Osteocyte (in vitro differentiated cells): Measurements from ENCODE around the gene PRDM15. TPM values are rescaled to one million over a fixed set of nuclear protein-coding genes. Genes with fewer than 3 reads are reported as not detected.

Experiments
- DNase-seq: peaks from one replicate; pipeline ENCODE4 v3.0.0; 2021; ENCODE audit warnings: mixed read lengths; ENCODE audit not compliant: unreplicated experiment; ENCODE audit errors: extremely low spot score
- H3K27ac Mint-ChIP-seq: one replicate; pipeline ENCODE4 v1.8.0; 2021; ENCODE audit warnings: mild to moderate bottlenecking, mixed read lengths; ENCODE audit not compliant: unreplicated experiment
- H3K27me3 Mint-ChIP-seq: one replicate; pipeline ENCODE4 v1.8.0; 2021; ENCODE audit warnings: mixed read lengths; ENCODE audit not compliant: unreplicated experiment
- H3K36me3 Mint-ChIP-seq: one replicate; pipeline ENCODE4 v1.8.0; 2021; ENCODE audit warnings: mixed read lengths; ENCODE audit not compliant: unreplicated experiment
- H3K4me1 Mint-ChIP-seq: one replicate; pipeline ENCODE4 v1.8.0; 2021; ENCODE audit warnings: mixed read lengths; ENCODE audit not compliant: unreplicated experiment
- H3K4me3 Mint-ChIP-seq: one replicate; pipeline ENCODE4 v1.8.0; 2021; ENCODE audit warnings: mild to moderate bottlenecking, moderate library complexity, mixed read lengths; ENCODE audit not compliant: unreplicated experiment
- H3K9me3 Mint-ChIP-seq: one replicate; pipeline ENCODE4 v1.8.0; 2021; ENCODE audit warnings: mixed read lengths; ENCODE audit not compliant: unreplicated experiment
- total RNA-seq: library from RNA; stranded (reverse); gene quantifications from 2 replicates; pipeline ENCODE4 v1.2.1, GENCODE V29; 2021
- TF ChIP-seq, protein P1 (sequence below): fragments of 200-600 bp; sonication (generic); IDR thresholded peaks from 2 replicates; pipeline ENCODE4 v1.5.0; 2021; ENCODE audit warnings: antibody characterized with exemption, mild to moderate bottlenecking, moderate library complexity

The PRDM15 gene
- total RNA-seq, 1 donor from 2014 or later, result 11.4 TPM

GRCh38 chr21:41777951-41778815 is 101.0 kb downstream of the PRDM15 start:
- H3K4me1 Mint-ChIP-seq, result peaks cover 21% of the 10 kb centered on the region
- TF ChIP-seq, protein P1, sequence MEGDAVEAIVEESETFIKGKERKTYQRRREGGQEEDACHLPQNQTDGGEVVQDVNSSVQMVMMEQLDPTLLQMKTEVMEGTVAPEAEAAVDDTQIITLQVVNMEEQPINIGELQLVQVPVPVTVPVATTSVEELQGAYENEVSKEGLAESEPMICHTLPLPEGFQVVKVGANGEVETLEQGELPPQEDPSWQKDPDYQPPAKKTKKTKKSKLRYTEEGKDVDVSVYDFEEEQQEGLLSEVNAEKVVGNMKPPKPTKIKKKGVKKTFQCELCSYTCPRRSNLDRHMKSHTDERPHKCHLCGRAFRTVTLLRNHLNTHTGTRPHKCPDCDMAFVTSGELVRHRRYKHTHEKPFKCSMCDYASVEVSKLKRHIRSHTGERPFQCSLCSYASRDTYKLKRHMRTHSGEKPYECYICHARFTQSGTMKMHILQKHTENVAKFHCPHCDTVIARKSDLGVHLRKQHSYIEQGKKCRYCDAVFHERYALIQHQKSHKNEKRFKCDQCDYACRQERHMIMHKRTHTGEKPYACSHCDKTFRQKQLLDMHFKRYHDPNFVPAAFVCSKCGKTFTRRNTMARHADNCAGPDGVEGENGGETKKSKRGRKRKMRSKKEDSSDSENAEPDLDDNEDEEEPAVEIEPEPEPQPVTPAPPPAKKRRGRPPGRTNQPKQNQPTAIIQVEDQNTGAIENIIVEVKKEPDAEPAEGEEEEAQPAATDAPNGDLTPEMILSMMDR, result peak; percentile 98
- peak; percentile 95 for DNase-seq
- H3K9me3 Mint-ChIP-seq, result no peaks in the 10 kb centered on the region
- no peaks in the 10 kb centered on the region for H3K36me3 Mint-ChIP-seq
- peaks cover 28% of the 10 kb centered on the region for H3K27me3 Mint-ChIP-seq
- H3K27ac Mint-ChIP-seq, result no peak overlapping the region
- H3K4me3 Mint-ChIP-seq, result no peak overlapping the region

GRCh38 chr21:41776778-41777177 is 102.4 kb downstream of the PRDM15 start:
- no peaks in the 10 kb centered on the region for H3K9me3 Mint-ChIP-seq
- peaks cover 28% of the 10 kb centered on the region for H3K27me3 Mint-ChIP-seq
- TF ChIP-seq, protein P1, result no peak
- no peak overlapping the region for H3K27ac Mint-ChIP-seq
- DNase-seq, result no peak
- H3K36me3 Mint-ChIP-seq, result no peaks in the 10 kb centered on the region
- H3K4me1 Mint-ChIP-seq, result peaks cover 21% of the 10 kb centered on the region
- no peak overlapping the region for H3K4me3 Mint-ChIP-seq

DNA sequence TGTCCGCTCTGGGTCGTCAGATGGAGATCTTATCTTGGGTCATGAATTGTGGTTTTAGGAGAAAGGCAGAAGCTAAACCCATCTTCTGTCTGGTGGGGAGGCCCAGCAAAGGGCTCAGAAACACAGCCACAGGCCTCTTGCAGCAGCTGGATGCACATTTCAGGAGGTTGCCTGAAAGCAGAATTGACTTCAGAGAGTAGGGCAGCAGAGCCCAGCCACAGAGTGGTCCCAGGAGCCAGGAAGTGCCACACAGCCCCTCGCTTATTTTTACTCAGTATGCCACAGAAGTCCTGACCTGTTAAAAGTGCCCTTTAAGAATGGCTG is 104.0 kb downstream of the PRDM15 start:
- no peaks in the 10 kb centered on the region for H3K9me3 Mint-ChIP-seq
- no peak overlapping the region for H3K27ac Mint-ChIP-seq
- no peak overlapping the region for H3K4me3 Mint-ChIP-seq
- H3K4me1 Mint-ChIP-seq, result peaks cover 18% of the 10 kb centered on the region
- no peaks in the 10 kb centered on the region for H3K36me3 Mint-ChIP-seq
- TF ChIP-seq, protein P1, result no peak
- DNase-seq, result no peak
- peaks cover 14% of the 10 kb centered on the region for H3K27me3 Mint-ChIP-seq

DNA sequence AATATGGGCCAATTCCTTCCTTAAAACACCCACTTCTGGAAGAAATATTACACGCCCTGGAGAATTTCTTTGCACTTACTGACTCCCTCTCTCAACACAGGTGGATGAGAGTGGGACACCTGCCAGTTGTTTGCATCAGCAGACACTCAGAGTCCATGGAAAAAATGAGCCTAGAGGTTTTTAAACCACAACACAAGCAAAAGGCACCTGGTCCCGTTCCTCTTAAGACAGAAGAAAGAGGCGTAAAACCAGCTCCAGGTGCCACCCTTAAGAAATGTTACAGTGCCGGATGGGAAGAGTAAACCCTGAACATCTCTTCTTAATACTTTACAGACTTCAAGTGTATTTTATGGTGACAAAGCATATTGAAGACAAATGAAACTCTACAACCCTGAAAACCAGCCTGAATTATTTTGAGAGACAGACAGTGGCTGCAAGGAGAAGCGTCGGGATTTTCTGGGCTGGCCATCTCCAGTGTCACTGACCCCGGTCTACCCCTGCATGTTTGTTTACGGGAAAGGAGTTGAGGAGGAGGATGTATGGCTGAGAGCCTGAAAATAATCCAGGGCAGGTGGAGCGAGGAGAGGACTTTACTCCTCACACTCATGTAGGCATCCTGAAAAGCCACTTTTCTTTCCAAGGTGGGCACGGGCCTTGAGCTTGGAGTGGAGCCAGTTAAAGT is 104.5 kb downstream of the PRDM15 start:
- H3K27ac Mint-ChIP-seq, result no peak overlapping the region
- no peaks in the 10 kb centered on the region for H3K36me3 Mint-ChIP-seq
- DNase-seq, result no peak
- H3K4me3 Mint-ChIP-seq, result no peak overlapping the region
- TF ChIP-seq, protein P1, result no peak
- H3K4me1 Mint-ChIP-seq, result peaks cover 17% of the 10 kb centered on the region
- peaks cover 11% of the 10 kb centered on the region for H3K27me3 Mint-ChIP-seq
- no peaks in the 10 kb centered on the region for H3K9me3 Mint-ChIP-seq
